Hematopoietic multipotent progenitor cell treated with erythropoietin and hydrocortisone succinate and interleukin-3 and kit ligand, for 4 days (in vitro differentiated cells): ENCODE measurements around the gene CPZ.
"Not testable (repeated sequence)": the region's sequence is repeated elsewhere in the genome, so short reads cannot be mapped to it uniquely, and the experiment has no call there.

Source experiments
- DNase-seq: peaks from one replicate; pipeline ENCODE4 v3.0.0-alpha.2; 2015

The CPZ gene

GRCh38 chr4:8557151-8558076, 35.2 kb upstream of the CPZ start:
- no peak for DNase-seq

- no peak for DNase-seq
Observed at GRCh38 chr4:8558080-8558960, 34.2 kb upstream of the CPZ start.

DNA sequence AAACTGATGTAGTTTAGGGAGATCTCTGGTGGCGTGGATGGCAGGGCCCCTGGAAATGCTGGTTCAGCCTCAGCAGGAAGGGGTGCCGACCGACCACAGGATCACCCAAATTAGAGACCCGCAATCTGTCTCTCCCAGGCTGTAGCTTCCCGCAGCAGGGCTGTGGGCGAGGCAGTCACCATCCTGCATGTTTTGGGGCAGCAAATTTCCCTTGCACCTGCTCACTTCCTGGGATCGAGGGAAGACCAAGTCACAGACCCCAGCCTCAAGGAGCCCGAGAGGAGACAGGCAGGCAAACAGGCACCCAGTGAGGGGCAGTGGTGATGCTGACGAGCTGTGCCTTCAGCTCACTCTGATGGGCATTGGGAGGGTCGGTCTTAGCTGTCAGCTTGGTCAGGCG, 33.6 kb upstream of the CPZ start:
- DNase-seq = no peak

DNA sequence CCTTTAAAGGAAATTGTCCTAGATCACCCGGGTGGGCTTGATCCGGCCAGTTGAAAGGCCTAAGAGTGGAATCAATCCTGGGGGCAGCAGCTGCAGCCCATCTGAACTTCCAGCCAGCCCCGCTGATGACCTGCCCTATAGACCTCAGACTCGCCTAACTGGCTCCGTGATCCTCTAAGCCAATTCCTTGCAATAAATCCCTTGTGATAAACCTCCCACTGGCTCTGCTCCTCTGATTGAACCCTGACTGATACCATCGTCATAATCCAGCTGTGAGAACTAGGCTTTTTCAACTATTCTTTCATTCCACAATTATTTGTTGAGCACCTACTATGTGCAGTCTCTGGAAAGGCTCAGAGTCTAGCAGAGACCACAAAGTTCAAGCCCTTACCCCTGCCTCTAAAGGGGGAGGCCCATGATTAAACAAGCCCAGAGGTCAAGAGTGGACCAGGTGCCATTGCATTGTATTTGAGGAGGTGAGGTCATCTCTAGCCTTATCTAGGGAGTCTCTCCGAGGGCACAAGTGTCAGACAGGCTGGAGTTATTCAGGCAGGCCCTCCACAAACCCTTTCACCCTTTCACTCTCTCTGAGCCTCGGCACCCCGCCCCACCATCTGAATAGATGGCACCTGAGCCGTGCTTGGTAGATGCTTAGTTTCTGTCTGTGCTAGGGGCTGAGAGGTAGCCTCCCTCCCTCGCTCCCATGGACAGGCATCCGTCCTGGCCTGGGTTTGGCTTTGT, 32.9 kb upstream of the CPZ start:
- DNase-seq = no peak

DNA sequence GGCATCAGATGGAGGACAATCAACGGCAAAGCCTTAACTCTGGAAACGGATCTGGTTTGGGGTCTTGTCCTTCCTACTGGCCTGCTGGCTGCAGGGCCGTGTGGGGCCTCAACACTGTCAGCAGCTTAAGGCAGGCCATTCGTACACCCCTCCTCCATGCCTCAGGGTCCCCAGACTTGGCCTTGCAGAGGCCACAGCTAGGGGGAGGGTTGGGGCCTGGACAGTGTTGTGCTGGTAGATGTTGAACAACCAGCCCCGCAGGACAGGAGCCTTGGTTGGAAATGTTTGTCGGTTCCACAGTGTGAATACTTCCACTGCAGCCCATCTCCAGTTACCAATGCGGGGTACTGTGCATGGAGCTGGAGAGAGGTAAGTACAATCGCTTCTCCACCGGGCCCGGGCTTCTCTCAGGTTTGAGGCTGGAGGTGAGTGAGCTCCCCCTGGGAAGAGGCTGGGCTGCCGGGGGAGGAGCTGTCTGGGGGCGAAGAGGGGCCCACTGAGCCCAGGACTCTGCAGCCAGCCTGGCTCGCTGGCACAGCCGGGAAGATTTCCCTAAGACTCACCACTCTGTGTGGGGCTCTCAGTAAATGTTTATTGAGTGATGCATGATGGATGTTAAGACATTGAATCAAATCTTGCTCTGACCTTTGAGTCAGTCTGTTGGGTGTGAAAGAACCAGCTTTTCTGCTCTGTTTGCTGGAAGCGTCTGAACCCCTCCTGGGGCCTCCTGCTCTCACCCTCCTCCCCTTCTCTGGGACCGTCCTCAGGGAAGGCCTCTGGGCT, 32.1 kb upstream of the CPZ start:
- DNase-seq = no peak

- DNase-seq = no peak
Observed at GRCh38 chr4:8564595-8564994, 28.0 kb upstream of the CPZ start.

- no peak for DNase-seq
Observed at GRCh38 chr4:8568068-8568668, 24.4 kb upstream of the CPZ start.

DNA sequence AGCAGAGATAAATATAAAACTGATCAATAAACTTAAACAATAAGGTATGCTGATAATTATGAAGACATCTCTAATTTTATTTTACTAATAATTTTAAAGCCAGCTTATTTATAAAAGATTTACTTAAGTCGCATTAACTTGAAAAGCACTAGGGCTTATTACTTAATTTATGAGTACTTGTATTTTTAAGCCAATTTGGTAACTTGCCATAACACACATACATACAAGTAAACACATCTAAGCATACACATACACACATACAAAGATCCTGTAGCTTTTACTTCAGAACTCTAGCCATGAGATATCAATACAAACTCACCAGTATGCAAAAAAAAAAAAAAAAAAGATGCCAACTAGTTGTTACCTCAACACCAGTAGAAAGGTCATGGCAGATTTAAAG, 22.4 kb upstream of the CPZ start:
- no peak for DNase-seq

DNA sequence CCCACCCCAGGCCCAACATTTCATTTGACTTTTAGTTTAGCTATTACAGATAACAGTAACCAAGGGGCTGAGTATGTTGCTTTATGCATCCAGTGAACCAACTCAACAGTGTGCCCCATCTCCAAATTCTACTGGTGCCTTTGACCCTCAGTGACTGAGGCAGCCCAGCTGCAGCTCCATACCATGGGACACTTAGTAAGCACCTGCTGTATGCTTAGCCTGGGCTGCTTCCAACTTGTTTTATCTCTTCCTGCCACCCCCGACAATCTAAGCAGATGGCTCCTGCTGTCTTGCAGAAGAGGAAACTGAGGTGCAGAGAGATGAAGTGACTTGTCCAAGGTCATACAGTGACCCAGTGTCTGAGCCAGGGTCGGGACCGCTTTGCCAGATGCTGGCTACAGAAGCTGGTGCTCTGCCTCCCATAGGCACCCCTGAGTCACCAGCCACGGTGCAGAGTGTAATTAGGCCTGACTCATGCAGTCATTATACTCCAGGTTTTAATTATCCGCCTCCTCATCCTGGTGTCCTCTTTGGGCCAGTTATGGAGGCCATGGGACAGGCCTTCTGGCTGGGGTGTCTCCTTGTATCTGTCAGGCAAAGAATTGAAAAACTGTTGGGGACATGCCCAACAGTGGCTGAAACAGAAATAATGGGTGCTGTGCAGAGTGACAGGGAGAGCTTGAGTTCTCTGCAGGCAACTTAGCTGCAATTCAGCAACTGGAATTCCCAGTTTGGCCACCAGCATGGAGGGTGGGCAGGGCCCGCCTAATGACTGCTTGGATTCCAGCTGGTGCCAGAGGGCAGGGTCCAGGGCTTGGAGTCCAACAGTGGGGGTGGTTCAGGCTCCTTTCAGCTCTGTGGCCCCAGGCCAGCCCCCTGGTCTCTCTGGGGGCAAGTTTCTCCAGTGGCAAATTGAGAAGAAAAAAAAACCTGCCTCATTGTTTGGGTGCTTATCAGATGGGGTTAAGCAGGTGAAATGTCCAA, 20.6 kb upstream of the CPZ start:
- no peak for DNase-seq

DNA sequence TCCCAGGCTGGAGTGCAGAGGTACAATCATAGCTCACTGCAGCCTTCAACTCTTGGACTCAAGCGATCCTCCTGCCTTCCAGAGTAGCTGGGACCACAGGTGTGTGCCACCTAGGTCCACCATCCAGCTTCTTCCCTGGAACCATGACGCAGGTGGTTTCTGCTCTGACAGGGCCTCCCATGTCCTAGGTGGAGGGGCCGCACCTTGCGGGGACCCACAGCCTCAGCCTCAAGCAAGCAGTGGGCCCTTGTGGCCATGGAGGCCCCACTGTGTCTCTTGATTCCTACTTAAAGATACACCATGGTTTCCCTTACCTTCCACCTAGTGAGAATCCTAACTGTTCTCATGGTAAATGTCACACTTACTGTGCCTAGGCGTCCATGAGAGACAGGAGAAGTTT, 19.3 kb upstream of the CPZ start:
- no peak for DNase-seq

DNA sequence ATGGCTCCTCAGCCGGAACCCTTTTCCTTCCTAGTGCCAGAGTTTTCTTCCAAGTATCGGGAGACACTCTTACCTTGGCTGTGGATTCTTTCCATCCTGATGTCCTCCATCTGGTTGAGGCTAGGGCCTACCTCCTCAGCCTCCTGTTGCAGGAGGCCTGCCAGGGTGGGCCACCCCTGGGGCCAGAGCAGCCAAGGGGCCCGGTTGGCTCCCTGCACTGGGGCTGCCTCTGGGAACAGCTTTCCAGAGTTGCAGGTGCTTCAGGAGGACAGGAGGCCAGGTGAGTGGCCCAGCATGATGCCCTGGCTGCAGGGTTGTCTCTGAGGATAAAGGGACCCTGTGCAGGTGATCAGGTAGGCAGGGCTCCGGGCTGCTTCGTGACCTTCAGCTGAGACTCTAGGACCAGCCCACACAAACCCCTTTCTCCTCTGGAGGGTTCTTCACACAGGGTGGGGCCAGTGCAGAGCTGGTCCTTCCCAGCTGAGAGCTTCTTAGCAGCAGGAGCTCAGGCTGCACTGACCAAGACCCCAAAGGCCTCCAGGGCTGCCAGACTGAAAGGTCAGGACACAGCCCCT, 17.7 kb upstream of the CPZ start:
- DNase-seq = no peak

GRCh38 chr4:8575457-8575856, 17.1 kb upstream of the CPZ start:
- DNase-seq = no peak

DNA sequence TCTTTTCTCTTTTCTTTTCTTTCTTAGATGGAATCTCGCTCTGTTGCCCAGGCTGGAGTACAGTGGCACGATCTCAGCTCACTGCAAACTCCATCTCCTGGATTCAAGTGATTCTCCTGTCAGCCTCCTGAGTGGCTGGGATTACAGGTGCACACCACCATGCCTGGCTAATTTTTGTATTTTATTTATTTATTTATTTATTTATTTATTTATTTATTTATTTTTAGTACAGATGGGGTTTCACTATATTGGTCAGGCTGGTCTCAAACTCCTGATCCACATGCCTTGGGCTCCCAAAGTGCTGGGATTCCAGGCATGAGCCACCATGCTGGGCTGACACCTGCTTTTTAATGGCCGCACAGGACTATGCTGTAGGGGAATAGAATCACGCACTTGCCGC, 16.0 kb upstream of the CPZ start:
- not testable (repeated sequence) for DNase-seq

DNA sequence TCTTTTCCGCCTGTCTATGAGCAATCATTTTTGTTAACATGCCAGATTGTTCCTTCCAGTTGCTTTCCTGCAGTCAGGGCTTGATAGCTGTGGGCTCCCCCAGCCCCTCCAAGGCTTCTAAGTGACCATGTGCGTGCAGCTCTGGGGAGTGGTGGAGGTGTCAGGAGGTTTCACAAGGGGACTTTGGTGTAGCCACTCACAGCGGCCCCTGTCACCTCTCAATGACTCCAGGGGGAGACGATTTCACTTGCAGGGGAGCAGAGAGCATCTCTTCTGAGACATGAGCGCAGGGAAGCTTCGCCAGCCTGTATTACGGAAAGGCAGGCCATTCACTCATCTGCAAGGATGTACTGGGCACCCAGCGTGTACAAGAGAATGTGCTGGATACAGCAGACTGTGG, 15.5 kb upstream of the CPZ start:
- DNase-seq = no peak

- no peak for DNase-seq
Observed at GRCh38 chr4:8577972-8578371, 14.6 kb upstream of the CPZ start.

- no peak for DNase-seq
Observed at GRCh38 chr4:8578717-8579116, 13.8 kb upstream of the CPZ start.

- no peak for DNase-seq
Observed at GRCh38 chr4:8579526-8580320, 12.8 kb upstream of the CPZ start.

DNA sequence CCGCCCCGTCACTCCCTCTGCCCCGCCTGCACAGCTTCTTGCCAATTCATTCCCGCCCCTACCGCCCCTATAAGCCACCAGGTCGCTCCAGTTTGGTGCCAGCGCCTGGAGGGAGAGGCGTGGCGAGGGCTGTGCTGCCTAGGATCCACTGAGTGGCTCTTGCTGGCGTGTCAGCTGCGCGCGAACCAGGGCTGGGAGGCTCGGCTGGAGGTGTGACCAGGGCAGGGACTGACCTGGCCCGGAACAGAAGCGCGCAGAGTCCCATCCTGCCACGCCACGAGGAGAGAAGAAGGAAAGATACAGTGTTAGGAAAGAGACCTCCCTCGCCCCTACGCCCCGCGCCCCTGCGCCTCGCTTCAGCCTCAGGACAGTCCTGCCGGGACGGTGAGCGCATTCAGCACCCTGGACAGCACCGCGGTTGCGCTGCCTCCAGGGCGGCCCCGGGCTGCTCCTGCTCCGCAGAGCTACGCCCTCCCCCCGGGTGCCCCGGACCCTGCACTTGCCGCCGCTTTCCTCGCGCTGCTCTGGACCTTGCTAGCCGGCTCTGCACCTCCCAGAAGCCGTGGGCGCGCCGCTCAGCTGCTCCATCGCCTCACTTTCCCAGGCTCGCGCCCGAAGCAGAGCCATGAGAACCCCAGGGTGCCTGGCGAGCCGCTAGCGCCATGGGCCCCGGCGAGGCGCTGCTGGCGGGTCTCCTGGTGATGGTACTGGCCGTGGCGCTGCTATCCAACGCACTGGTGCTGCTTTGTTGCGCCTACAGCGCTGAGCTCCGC, 12.1 kb upstream of the CPZ start, which contains the start of gene GPR78:
GPR78 (plus strand) TSS at position 72 of the 773 bp plus-strand sequence; CDS start at position 663, 591 bp downstream.
- DNase-seq = peak; percentile 81
